D721Med (cell line): ENCODE measurements around the gene MAST4.

Source experiments
- DNase-seq: peaks from one replicate; pipeline ENCODE4 v3.0.0; 2011; ENCODE audit warnings: low spot score; ENCODE audit not compliant: insufficient read length
- FAIRE-seq: peaks from 2 replicates; lab custom pipeline; 2011; peaks lifted over from hg19 to GRCh38; lab: Jason Lieb, UNC
- CTCF ChIP-seq: IDR thresholded peaks from 2 replicates; pipeline ENCODE4 v1.5.1; 2012; ENCODE audit warnings: mild to moderate bottlenecking, control low read depth; ENCODE audit not compliant: insufficient read depth; ENCODE audit errors: missing control alignments

MAST4 gene

GRCh38 chr5:66615894-66616293, 19.7 kb downstream of the MAST4 start:
- DNase-seq (no peak), FAIRE-seq (no peak)
- no peak for TF ChIP-seq CTCF

- FAIRE-seq (no peak), DNase-seq (no peak)
- TF ChIP-seq CTCF = no peak
Measured at GRCh38 chr5:66616520-66617225, 20.5 kb downstream of the MAST4 start.

- DNase-seq (no peak), FAIRE-seq (no peak)
- TF ChIP-seq CTCF = no peak
Measured at GRCh38 chr5:66617226-66617861, 21.2 kb downstream of the MAST4 start.

DNA sequence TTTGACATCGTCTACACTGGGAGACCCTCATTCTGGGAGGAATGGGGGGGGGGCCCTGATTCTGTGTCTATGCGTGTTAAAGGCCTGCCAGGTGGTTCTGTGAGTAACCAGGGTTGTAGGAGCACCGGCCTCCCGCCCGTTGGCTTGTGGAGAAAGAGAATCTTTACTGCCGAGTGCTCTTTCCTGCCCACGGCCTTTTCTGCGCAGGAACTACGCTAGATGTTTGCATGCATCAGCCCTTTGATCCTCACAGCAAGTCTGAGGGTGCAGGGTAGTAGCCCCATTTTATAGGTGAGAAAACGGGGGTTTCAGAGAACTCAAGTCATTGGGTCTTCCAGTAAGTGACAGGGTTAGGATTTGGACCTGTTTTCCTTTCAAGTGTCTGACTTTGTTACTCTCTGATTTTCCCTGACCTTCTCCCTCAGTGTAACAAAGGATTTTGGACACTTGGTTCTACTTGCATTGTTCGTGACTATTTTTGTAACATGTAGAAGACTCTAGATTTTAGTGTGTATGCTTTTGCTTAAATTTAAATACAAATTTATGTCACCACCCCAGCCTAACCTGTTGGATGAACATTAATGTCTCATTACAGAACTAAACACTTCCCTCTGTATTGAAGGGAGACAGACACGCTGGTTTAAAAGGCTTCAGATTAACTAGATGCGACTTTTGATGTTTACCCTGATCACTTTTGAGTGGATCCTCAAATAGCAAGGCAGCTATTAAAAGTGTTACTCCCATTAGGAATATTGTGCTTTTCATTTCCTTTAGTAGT, 22.0 kb downstream of the MAST4 start:
- DNase-seq (no peak), FAIRE-seq (no peak)
- no peak for TF ChIP-seq CTCF

GRCh38 chr5:66620711-66621110, 24.5 kb downstream of the MAST4 start:
- FAIRE-seq (no peak), DNase-seq (no peak)
- TF ChIP-seq CTCF = no peak

GRCh38 chr5:66621146-66621545, 25.0 kb downstream of the MAST4 start:
- DNase-seq = no peak
- TF ChIP-seq CTCF = no peak
- no peak for FAIRE-seq

- TF ChIP-seq CTCF = no peak
- DNase-seq = no peak
- FAIRE-seq = no peak
Measured at GRCh38 chr5:66621736-66622135, 25.5 kb downstream of the MAST4 start.
